WI38 (cell line): ENCODE data around the gene SCYGR5.
"Not testable (repeated sequence)": the region's sequence is repeated elsewhere in the genome, so short reads cannot be mapped to it uniquely, and the experiment has no call there.

Source experiments
- H3K4me3 ChIP-seq: 2 replicates; pipeline ENCODE4 v1.5.1; 2011; ENCODE audit warnings: low read depth, mild to moderate bottlenecking, control low read depth, low read length
- CTCF ChIP-seq: IDR thresholded peaks from 2 replicates; pipeline ENCODE4 v1.5.1; 2012; ENCODE audit warnings: low read depth, mild to moderate bottlenecking, control low read depth, low read length

The SCYGR5 gene

GRCh38 chr2:227655454-227655853 is 11.2 kb upstream of the SCYGR5 start:
- no peak for TF ChIP-seq CTCF
- no peak overlapping the region for H3K4me3 ChIP-seq

- no peak overlapping the region for H3K4me3 ChIP-seq
- TF ChIP-seq CTCF = no peak
These were observed 9.3 kb upstream of the SCYGR5 start for GRCh38 chr2:227657199-227657845.

- no peak overlapping the region for H3K4me3 ChIP-seq
- no peak for TF ChIP-seq CTCF
These were observed 5.5 kb upstream of the SCYGR5 start for GRCh38 chr2:227661025-227661649.

GRCh38 chr2:227661827-227662226 is 4.8 kb upstream of the SCYGR5 start:
- no peak overlapping the region for H3K4me3 ChIP-seq
- TF ChIP-seq CTCF = no peak

- no peak overlapping the region for H3K4me3 ChIP-seq
- no peak for TF ChIP-seq CTCF
These were observed 1.2 kb upstream of the SCYGR5 start for GRCh38 chr2:227665189-227665940.

- H3K4me3 ChIP-seq = no peak overlapping the region
- no peak for TF ChIP-seq CTCF
These were observed 4.7 kb downstream of the SCYGR5 start for GRCh38 chr2:227671170-227671905.

- not testable (repeated sequence) for H3K4me3 ChIP-seq
These were observed 7.0 kb downstream of the SCYGR5 start for GRCh38 chr2:227673620-227674019.
